ENCODE results near the gene PCK2.
A peak's percentile ranks its signal among the peaks of the same experiment; 100 is the strongest.

The PCK2 gene

DNA sequence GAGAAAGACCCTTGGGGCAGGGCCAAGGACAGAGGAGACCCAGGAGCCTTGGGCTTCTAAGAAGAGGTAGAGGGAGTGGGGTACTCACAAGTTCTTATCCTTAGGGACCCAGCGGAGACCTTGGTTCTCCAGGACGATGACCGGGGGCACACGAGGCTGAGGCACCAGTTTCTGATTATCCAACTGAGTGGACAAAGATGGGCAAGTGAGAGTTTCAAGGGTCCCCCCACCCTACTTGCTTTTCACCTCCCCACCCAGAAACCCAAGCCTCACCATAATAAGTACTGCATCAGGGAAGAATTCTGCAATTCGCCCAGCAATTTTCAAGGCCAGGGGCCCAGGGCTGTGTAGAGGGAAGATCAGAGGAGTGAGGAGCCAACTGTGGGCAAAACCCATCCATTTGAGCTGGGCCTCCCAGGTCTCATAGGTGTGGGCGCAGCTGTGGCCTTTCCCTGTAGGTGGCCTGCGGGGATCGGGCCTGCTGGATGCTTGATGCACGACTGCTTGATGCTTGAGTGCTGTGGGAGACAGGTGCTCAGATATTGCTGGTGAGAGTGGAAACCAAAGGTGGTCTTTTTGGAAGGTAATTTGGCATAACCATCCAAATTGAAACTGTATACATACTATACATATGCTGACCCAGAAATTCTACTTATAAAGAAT, 45.3 kb downstream of the PCK2 start:
- DNase-seq: peak; percentile 36

DNA sequence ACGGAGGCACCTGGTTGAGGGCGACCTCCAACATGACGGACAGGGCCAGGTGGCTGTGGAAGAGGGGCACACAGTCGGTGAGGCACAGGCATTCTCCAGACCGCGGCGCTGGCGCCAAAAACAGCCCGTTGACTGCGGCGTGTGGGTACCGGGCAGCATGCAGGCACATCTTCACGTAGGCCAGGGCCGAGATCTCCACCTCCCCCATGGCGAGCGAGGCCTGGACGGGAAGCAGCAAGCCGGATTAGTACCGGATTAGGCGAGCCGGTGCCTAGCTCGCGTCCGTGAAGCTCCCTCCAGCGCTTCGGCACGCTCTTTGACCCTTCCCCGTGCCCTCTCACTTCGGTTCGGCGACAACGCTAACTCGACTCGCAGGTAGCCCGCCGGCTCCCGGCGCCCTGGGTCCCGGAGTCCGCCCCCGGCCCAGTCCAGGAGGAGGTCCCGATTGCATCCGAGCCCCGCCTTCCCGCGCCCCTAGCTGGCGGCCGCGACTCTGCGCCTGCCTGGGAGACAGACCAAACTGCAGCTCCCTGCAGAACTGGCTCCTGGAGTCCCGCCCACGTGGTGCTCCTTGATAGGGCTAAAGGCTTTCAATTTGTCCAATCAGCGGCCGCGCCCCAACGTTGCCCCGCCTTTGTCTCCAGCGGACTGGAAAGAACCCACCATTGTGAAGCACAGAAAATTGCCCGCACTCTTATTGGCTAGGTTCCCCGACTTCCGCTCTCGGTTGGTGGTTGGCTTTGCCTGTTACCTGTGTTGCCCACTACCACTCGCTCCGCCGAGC, 47.2 kb downstream of the PCK2 start, which contains the start of gene EMC9:
TSS of gene EMC9 (minus strand) at position 495 of the 784 bp plus-strand sequence. CDS start at position 208, 287 bp downstream.
- DNase-seq: peak; percentile 100

DNA sequence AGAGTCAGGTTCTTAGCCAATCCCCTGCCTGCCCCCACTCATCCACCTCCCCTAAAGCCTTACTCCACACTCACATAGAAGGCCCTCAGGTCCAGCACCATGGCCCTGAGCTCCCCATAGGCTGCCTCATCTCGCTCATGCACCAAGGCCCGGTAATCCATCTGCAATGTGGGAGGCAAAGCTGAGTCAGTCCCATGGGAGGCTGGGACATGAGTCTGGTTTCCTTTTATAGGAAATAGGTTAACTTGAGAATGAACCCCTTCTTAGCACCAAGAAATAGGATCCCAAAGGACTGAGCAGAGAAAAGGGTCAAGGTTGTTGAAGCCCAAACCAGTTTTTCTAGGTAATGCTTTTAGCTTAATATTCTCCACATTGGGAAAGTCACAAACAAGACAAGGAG, 49.4 kb downstream of the PCK2 start:
- DNase-seq: no peak

DNA sequence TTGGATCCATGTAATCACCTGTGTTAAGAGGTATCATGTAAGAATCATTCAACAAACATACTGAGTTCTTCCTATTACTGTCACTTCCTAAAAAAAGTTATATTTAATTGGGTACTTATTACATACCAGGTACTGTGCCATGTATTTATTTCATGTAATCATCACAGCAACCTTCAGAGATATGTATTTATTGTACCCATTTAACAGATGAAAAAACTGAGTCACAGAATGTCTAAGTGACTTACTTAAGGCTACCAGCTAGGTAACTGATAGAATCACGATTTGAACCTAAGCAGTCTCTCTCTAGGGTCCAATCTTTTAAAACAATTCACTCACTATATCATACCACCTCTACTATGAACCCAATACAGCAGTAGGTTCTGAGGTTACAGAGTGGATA, 50.3 kb downstream of the PCK2 start:
- DNase-seq: no peak

DNA sequence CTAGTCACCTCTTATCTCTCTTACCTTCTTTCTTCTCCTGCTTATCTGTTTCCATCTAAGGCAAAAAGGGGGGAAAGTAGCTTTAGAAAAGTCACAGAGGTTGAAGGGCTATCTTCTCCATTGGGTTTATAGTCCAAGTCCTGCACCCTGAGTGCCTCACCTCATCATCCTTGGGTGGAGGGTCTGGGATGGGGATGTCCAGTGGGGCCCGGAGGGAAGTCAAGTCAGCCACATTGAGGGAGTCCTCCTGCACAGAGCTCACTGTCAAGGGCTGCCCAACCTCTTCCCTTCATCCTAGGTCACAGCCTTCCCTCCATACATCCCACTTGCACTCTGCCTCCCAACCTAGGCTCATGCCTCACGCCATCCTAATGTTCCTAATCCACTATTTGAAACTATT, 51.1 kb downstream of the PCK2 start:
- no peak for DNase-seq

DNA sequence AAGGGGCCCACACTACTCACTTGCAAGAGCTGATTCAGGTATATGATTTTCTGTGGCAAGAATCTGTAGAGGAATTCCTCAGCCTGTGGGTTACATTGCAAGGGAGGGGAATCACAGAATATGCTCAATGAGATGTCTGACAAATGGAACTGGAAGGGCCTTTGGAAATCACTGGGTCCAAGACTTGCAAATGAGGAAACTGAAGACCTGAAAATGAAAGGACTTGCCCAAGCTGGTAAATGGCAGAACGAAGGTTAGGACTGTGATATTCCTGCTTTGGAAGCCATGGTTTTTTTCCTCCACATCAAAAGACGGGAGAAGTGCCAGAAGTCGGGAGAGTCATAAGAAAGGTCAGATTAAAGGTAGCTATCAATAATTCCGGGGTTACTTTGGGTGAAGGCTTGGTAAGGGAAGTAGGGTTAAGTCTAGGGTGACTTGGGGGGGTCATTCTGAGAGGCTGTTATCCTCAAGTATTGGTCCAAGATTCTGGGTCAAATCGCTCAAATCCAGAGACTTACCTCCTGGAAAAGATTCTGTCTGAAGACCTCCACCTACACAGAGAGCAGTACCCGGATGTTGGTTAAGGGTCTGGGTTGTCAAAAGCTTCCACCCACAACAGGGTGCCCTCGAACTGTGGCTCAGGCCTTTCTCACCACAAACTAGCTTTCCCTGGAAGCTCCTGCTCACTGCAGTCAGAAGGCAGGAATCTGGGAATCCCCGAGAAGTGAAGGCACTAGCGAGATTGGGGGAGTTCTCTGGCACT, 51.8 kb downstream of the PCK2 start:
- DNase-seq: no peak

DNA sequence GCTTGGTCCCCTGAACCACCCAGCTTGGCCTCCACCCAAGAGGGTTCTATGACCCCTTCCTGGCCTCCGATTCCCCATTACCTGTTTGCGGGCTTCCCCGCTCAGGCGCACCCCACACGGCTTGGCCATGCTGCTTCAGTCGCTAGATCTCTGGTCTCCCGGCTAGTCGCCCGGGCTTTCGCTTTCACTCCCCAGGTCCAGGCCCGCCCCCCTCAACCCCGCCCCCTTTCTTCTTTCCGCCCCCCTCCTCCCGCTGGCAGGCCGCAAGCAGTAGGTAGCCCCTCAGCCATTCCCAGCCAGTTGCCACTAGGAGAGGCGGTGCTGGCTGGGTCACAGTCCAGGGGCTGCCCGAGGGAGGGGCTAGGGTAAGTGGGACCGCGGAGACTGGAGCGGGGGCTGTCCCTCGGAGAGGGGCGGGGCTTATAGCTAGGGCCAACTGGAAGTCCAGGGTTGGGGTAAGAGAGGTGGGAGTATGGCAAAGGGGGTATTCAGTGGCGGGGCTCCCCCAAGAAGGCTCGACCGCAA, 52.4 kb downstream of the PCK2 start, which contains the start of gene PSME2:
TSS of gene PSME2 (minus strand) at position 158 of the 525 bp plus-strand sequence. CDS start at position 129, 29 bp downstream.
- peak; percentile 92 for DNase-seq

DNA sequence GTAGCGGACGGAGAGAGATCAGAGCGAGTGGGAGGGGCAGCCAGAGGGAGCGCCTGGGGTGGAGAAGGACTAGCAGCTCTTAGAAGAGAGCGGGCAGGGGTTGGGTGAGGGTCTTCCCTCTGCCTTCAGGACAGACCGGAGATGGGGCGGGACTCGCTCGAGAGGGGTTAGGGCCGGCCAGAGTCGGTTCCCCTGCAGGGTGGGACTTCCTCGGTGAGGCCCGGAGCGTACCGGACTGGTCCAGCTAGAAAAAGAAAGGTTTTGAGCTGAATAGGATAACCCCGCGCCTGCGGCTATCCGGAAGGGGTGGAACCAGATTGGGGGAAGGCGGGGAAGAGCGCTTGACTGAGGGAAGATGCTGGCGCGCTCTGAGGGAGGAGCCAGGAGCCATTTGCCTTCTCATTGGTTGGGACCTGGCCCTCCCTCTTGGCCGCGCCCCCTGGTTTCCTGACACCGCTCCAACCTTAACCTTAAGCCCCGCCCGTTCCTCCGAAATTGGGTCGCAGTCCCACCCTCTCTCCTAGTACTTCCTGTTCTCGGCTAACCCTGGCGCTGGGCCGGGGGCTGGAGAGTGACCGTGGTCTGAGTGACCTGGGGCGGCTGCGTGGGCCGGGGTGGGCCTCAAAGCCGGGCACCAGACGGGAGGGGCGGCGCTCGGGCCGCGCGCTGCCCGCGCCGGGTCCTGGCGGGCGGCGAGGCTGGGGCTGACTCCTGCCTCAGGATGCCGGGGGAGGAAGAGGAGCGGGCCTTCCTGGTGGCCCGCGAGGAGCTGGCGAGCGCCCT, 53.1 kb downstream of the PCK2 start, which contains the start of gene RNF31:
TSS of gene RNF31 (plus strand) at position 521 of the 783 bp plus-strand sequence. CDS start at position 722, 201 bp downstream.
- DNase-seq: peak; percentile 97

DNA sequence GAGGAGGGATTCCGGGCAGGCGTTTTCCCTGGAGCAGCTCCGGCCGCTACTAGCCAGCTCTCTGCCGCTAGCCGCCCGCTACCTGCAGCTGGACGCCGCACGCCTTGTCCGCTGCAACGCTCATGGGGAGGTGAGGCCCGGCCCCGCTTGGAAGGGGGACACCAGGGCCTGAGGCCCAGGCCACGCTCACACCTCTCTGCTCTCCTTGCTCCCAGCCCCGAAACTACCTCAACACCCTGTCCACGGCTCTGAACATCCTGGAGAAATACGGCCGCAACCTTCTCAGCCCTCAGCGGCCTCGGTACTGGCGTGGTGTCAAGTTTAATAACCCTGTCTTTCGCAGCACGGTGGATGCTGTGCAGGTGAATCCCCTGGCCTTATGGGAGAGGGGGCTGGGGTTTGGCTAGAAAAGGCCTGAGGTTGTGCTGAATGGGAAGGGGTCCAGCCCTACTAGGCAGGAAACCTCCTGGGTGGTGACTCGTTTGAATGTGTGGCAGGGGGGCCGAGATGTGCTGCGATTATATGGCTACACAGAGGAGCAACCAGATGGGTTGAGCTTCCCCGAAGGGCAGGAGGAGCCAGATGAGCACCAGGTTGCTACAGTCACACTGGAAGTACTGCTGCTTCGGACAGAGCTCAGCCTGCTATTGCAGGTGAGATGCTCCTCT, 53.8 kb downstream of the PCK2 start:
- no peak for DNase-seq

DNA sequence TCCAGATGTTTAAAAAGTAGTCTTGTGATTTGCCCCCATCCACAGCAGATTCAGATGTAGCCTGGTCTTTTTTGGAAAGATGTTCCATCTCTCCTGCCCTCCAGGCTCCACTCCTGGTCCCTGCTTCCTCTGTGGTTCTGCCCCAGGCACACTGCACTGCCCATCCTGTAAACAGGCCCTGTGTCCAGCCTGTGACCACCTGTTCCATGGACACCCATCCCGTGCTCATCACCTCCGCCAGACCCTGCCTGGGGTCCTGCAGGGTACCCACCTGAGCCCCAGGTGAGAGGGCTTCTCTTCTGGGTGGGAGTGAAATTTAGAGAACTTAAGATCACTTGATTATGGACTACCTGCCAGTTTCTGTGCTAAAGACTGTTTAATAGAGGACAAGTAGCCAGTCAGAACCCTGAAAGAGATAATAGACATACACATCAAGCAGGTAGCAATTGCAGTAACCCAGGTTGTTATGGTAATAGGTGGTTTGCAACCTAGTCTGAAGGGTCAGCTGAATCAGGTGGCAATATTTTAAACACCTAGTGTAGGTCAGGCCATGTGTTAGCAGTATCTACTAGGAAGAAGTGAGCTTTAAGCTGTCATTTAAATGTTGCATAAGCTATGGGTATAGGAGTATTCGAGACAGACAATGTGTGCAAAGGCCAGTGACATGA, 55.3 kb downstream of the PCK2 start:
- DNase-seq: no peak

DNA sequence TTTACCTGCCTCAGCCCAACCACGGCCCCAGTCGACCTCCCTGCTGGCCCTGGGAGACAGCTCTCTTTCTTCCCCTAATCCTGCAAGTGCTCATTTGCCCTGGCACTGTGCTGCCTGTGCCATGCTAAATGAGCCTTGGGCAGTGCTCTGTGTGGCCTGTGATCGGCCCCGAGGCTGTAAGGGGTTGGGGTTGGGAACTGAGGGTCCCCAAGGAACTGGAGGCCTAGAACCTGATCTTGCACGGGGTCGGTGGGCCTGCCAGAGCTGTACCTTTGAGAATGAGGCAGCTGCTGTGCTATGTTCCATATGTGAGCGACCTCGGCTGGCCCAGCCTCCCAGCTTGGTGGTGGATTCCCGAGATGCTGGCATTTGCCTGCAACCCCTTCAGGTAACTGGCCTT, 56.0 kb downstream of the PCK2 start:
- no peak for DNase-seq

DNA sequence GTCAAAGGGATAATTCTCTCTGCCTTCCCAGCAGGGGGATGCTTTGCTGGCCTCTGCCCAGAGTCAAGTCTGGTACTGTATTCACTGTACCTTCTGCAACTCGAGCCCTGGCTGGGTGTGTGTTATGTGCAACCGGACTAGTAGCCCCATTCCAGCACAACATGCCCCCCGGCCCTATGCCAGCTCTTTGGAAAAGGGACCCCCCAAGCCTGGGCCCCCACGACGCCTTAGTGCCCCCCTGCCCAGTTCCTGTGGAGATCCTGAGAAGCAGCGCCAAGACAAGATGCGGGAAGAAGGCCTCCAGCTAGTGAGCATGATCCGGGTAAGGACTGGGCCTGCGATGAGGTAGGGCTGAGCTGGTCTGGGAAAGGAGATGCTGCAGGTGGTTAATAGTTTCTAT, 56.5 kb downstream of the PCK2 start:
- no peak for DNase-seq

DNA sequence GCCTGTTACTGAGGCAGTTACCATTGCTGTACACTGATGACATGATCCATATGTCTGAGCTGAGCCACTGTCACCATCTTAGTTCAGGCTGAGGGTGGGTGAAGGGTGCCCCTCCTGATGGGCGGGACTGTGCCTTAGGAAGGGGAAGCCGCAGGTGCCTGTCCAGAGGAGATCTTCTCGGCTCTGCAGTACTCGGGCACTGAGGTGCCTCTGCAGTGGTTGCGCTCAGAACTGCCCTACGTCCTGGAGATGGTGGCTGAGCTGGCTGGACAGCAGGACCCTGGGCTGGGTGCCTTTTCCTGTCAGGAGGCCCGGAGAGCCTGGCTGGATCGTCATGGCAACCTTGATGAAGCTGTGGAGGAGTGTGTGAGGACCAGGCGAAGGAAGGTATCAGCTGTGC, 56.9 kb downstream of the PCK2 start:
- no peak for DNase-seq

DNA sequence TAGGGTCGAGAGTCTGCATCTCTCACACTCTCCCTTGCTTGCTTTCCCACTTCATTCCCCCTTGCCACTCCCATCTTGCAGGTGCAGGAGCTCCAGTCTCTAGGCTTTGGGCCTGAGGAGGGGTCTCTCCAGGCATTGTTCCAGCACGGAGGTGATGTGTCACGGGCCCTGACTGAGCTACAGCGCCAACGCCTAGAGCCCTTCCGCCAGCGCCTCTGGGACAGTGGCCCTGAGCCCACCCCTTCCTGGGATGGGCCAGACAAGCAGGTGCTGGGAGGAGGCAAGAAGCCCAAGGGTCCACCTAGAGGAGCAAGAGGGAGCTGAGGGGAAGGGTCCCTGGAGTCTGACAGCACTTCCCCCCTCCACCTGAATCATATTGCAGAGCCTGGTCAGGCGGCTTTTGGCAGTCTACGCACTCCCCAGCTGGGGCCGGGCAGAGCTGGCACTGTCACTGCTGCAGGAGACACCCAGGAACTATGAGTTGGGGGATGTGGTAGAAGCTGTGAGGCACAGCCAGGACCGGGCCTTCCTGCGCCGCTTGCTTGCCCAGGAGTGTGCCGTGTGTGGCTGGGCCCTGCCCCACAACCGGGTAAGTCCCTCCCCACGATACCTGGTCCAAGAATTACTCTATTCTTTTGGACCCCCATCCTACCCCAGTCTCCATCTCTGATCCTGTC, 57.4 kb downstream of the PCK2 start:
- no peak for DNase-seq
